Limb (tissue), 2 donors: ENCODE measurements around the gene OS9.
A peak's percentile ranks its signal among the peaks of the same experiment; 100 is the strongest.

Source experiments
- DNase-seq, 2 donors: peaks; one replicate each; pipeline ENCODE4 v3.0.0-alpha.2; 2016; ENCODE audit errors: extremely low spot score in 2 of 2

Gene OS9

GRCh38 chr12:57735198-57735855 lies 41.4 kb downstream of the OS9 start:
- peak; percentile 68 to 80 for DNase-seq

- peak in 1 of 2 donors; percentile 70 for DNase-seq
These were observed 42.2 kb downstream of the OS9 start for GRCh38 chr12:57735952-57736740.

- no peak for DNase-seq
These were observed 43.0 kb downstream of the OS9 start for GRCh38 chr12:57736741-57737466.

- peak in 1 of 2 donors; percentile 68 for DNase-seq
These were observed 43.8 kb downstream of the OS9 start for GRCh38 chr12:57737467-57738460.

- DNase-seq = peak in 1 of 2 donors; percentile 82
These were observed 44.8 kb downstream of the OS9 start, which contains the start of gene AGAP2 for GRCh38 chr12:57738661-57739237. TSS of gene AGAP2 (minus strand) at chr12:57738742. CDS start at chr12:57738246, 496 bp downstream.

GRCh38 chr12:57739387-57739786 lies 45.5 kb downstream of the OS9 start:
- DNase-seq = no peak

GRCh38 chr12:57739914-57740538 lies 46.1 kb downstream of the OS9 start:
- DNase-seq = no peak

- no peak for DNase-seq
These were observed 46.9 kb downstream of the OS9 start for GRCh38 chr12:57740656-57741412.

GRCh38 chr12:57741413-57741789 lies 47.5 kb downstream of the OS9 start:
- DNase-seq = no peak

- DNase-seq = no peak
These were observed 48.2 kb downstream of the OS9 start for GRCh38 chr12:57741844-57742738.

- no peak for DNase-seq
These were observed 49.8 kb downstream of the OS9 start for GRCh38 chr12:57743769-57744168.

- DNase-seq = peak in 1 of 2 donors; percentile 88
These were observed 50.4 kb downstream of the OS9 start for GRCh38 chr12:57744194-57744776.

- DNase-seq = peak; percentile 95 to 98
These were observed 51.0 kb downstream of the OS9 start, which contains the start of gene TSPAN31 for GRCh38 chr12:57744777-57745484. TSS of gene TSPAN31 (plus strand) at chr12:57745039. CDS start at chr12:57745155, 116 bp downstream.

GRCh38 chr12:57745485-57745881 lies 51.6 kb downstream of the OS9 start:
- DNase-seq = no peak

- DNase-seq = no peak
These were observed 52.1 kb downstream of the OS9 start for GRCh38 chr12:57746025-57746424.

GRCh38 chr12:57749061-57749460 lies 55.1 kb downstream of the OS9 start:
- no peak for DNase-seq
